KOPT-K1 (cell line): ENCODE measurements around the gene KATNAL2.
"Not testable (repeated sequence)": the region's sequence is repeated elsewhere in the genome, so short reads cannot be mapped to it uniquely, and the experiment has no call there.

Experiments
- H3K27ac ChIP-seq: fragments of 200-600 bp; sonication (generic); 2 replicates; pipeline ENCODE4 v1.5.1; 2016; ENCODE audit warnings: antibody characterized with exemption, mild to moderate bottlenecking, low read depth, low read length; ENCODE audit not compliant: poor library complexity, severe bottlenecking
- H3K36me3 ChIP-seq: fragments of 200-600 bp; sonication (generic); 2 replicates; pipeline ENCODE4 v1.5.1; 2017; ENCODE audit warnings: antibody characterized with exemption, mild to moderate bottlenecking, low read length, moderate library complexity; ENCODE audit not compliant: insufficient read depth
- H3K9me3 ChIP-seq: fragments of 200-600 bp; sonication (generic); 2 replicates; pipeline ENCODE4 v1.5.1; 2017; ENCODE audit warnings: antibody characterized with exemption, low read length, mild to moderate bottlenecking; ENCODE audit not compliant: insufficient read depth, poor library complexity, severe bottlenecking

KATNAL2 gene

DNA sequence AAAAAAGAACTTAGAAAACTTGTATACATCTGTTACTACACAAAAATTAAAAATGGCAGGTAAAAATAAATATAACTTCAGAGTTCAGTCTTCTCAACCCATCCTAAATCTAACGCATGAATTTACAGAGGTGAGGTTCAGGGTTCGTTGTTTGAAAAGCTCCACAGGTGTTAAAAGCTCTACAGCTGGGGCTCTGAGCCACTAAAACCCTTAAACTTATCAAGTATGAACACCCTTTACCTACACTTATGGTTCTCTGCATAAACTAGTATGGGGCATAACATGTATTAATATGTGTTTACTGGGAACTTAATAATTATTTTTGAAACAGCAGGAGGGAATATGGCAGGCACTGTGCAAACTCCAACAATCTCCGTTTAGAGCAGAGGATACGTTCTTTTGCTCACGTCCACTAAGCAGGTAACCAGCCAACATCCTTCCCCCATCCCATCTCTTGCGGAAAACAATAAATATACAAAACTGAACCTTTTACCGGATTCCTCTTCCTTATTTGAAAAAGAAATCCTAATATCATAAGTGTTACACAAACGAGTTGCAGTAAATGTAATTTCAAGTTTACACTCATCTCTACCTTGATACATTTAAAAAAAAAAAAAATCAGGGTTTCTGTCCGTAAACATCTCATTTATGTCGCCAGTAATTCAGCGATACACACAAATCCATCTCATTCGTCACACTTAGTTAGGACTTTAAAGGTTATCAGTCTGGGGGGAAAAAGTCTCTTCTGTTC lies 1.4 kb upstream of the KATNAL2 start:
- Histone ChIP-seq H3K27ac (peak overlapping the region; percentile 83), H3K36me3 (no peaks in the 10 kb centered on the region), H3K9me3 (no peaks in the 10 kb centered on the region)

GRCh38 chr18:46916551-46917107 lies 773 bp upstream of the KATNAL2 start:
- no peaks in the 10 kb centered on the region for H3K9me3 ChIP-seq
- H3K36me3 ChIP-seq: no peaks in the 10 kb centered on the region
- H3K27ac ChIP-seq: peak overlapping the region; percentile 83

GRCh38 chr18:46917803-46918600 lies 600 bp downstream of the KATNAL2 start:
- no peaks in the 10 kb centered on the region for H3K36me3 ChIP-seq
- H3K9me3 ChIP-seq: no peaks in the 10 kb centered on the region
- peak overlapping the region; percentile 83 for H3K27ac ChIP-seq

DNA sequence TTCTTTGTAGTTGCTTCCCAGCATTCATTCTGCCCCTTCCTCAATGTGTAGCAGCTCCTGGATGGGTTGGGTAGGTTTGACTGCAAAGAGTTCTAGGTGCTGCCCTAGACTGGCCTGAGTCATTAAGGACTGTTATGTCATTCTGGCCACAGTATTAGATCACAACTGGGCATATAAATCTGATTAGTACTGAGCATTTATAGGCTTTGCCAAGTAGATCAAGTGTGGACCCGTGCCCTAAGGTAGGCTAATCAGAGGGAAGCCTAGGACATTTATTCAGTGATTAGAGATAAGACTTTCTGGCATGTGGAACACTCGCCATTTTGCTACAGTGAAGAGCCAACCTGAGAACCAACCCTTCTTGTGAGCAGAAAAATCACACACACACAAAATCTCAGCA lies 2.7 kb downstream of the KATNAL2 start:
- H3K9me3 ChIP-seq: no peaks in the 10 kb centered on the region
- H3K27ac ChIP-seq: no peak overlapping the region

GRCh38 chr18:46920653-46921052 lies 3.3 kb downstream of the KATNAL2 start:
- Histone ChIP-seq H3K36me3 (no peaks in the 10 kb centered on the region), H3K27ac (no peak overlapping the region), H3K9me3 (no peaks in the 10 kb centered on the region)

More for the DNA sequence above, 2.7 kb downstream of the KATNAL2 start:
- no peaks in the 10 kb centered on the region for H3K36me3 ChIP-seq

GRCh38 chr18:46939337-46939963 lies 22.0 kb downstream of the KATNAL2 start:
- Histone ChIP-seq H3K27ac (no peak overlapping the region), H3K36me3 (no peaks in the 10 kb centered on the region), H3K9me3 (no peaks in the 10 kb centered on the region)

GRCh38 chr18:46939998-46940571 lies 22.7 kb downstream of the KATNAL2 start:
- Histone ChIP-seq H3K27ac (no peak overlapping the region), H3K36me3 (no peaks in the 10 kb centered on the region), H3K9me3 (no peaks in the 10 kb centered on the region)

- Histone ChIP-seq H3K36me3 (no peaks in the 10 kb centered on the region), H3K27ac (no peak overlapping the region), H3K9me3 (no peaks in the 10 kb centered on the region)
Measured at GRCh38 chr18:46942646-46943045, 25.2 kb downstream of the KATNAL2 start.

- H3K36me3 ChIP-seq: no peaks in the 10 kb centered on the region
- H3K9me3 ChIP-seq: no peaks in the 10 kb centered on the region
- peak overlapping the region; percentile 17 for H3K27ac ChIP-seq
Measured at GRCh38 chr18:46946656-46947282, 29.4 kb downstream of the KATNAL2 start.

- no peaks in the 10 kb centered on the region for H3K36me3 ChIP-seq
Measured at GRCh38 chr18:46950064-46950656, 32.8 kb downstream of the KATNAL2 start.

GRCh38 chr18:46953195-46953594 lies 35.8 kb downstream of the KATNAL2 start:
- H3K27ac ChIP-seq: no peak overlapping the region

More at GRCh38 chr18:46950064-46950656, 32.8 kb downstream of the KATNAL2 start:
- no peak overlapping the region for H3K27ac ChIP-seq
- no peaks in the 10 kb centered on the region for H3K9me3 ChIP-seq

DNA sequence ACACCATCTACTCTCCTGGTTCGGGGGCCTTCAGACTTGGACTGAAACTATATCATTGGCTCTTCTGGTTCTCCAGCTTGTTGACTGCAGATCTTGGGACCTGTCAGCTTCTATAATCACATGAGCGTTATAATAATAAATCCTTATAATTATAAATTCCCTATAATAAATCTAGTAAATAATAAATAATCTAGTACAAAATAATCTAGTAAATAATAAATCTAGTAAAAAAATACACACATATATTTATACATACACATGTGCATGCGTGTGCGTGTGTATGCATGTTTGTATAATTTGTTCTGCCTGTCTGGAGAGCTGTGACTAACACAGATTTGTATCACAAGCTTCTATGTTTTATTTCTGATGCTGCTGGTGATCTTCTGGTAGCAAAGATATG lies 40.8 kb downstream of the KATNAL2 start:
- no peak overlapping the region for H3K27ac ChIP-seq

More at GRCh38 chr18:46953195-46953594, 35.8 kb downstream of the KATNAL2 start:
- Histone ChIP-seq H3K9me3 (no peaks in the 10 kb centered on the region), H3K36me3 (no peaks in the 10 kb centered on the region)

DNA sequence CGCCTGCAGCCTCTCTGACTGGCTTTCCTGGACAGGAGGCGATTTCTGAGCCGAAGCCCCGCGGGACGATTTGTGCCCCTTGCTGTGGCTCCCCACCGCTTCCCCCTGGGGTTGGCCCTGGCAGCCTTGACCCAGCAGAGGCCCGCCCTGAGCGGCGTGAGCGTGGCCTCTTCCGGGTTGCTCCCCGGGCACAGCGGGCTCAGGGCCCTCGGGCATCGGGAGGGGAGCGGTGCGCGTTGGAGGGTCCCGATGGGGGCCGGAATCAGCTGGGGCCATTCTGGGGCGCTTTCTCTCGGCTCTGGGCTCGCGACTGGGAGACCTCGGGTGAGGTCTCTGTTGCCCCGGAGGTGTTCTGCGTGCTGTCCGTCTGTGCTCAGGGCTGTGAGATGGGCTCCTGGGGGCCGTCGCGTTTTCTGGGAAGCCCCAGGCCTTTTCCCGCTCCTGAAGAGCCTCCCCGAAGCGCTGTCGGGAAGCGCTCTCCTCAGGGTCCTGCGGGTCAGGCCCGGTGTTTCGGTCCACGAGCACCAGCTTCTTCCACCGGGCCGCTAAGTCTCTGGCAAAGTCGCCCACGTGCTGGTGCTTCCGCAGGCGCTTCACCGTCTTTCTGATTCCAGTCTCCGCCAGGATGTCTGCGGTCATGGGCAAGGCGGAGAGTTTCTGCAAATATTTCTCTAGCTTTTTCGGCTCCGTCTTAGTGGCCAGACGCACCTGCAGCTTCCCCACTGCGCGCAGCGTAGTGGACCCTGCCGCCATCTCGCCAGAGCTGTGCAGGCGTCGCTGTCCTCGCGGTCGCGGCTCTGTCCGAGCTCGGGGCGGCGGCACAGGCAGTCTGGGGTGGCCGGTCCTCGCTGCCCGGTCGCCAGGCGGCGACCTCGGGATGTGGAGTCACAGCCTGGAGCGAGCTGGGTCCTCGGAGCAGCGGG lies 46.5 kb downstream of the KATNAL2 start:
- peaks cover 13% of the 10 kb centered on the region for H3K9me3 ChIP-seq
- not testable (repeated sequence) for H3K36me3 ChIP-seq, H3K27ac ChIP-seq

More for the DNA sequence above, 40.8 kb downstream of the KATNAL2 start:
- Histone ChIP-seq H3K36me3 (no peaks in the 10 kb centered on the region), H3K9me3 (peaks cover 13% of the 10 kb centered on the region)
